Fibroblast of skin of right biceps (primary cell): Measurements from ENCODE around the gene PSMD7.
"Not testable (repeated sequence)": the region's sequence is repeated elsewhere in the genome, so short reads cannot be mapped to it uniquely, and the experiment has no call there.

Experiments used
- DNase-seq: peaks from one replicate; pipeline ENCODE4 v3.0.0-alpha.2; 2013

The PSMD7 gene

GRCh38 chr16:74297145-74297665 lies 591 bp downstream of the PSMD7 start:
- peak; percentile 24 for DNase-seq

GRCh38 chr16:74298104-74298503 lies 1.5 kb downstream of the PSMD7 start:
- DNase-seq = no peak

GRCh38 chr16:74302341-74302740 lies 5.7 kb downstream of the PSMD7 start:
- DNase-seq = no peak

GRCh38 chr16:74304164-74304834 lies 7.7 kb downstream of the PSMD7 start:
- peak; percentile 6 for DNase-seq

GRCh38 chr16:74304835-74305176 lies 8.2 kb downstream of the PSMD7 start:
- DNase-seq = no peak

GRCh38 chr16:74305281-74305680 lies 8.7 kb downstream of the PSMD7 start:
- no peak for DNase-seq

GRCh38 chr16:74305978-74306784 lies 9.6 kb downstream of the PSMD7 start:
- DNase-seq = no peak

- no peak for DNase-seq
Observed at GRCh38 chr16:74307383-74307782, 10.8 kb downstream of the PSMD7 start.

- DNase-seq = peak; percentile 52
Observed at GRCh38 chr16:74309789-74310781, 13.5 kb downstream of the PSMD7 start.

GRCh38 chr16:74315059-74315458 lies 18.4 kb downstream of the PSMD7 start:
- DNase-seq = no peak

- DNase-seq = no peak
Observed at GRCh38 chr16:74320707-74321106, 24.1 kb downstream of the PSMD7 start.

GRCh38 chr16:74321356-74321755 lies 24.7 kb downstream of the PSMD7 start:
- DNase-seq = no peak

GRCh38 chr16:74322301-74322710 lies 25.7 kb downstream of the PSMD7 start:
- DNase-seq = no peak

- not testable (repeated sequence) for DNase-seq
Observed at GRCh38 chr16:74324777-74325176, 28.2 kb downstream of the PSMD7 start.

GRCh38 chr16:74325641-74326040 lies 29.0 kb downstream of the PSMD7 start:
- DNase-seq = no peak

GRCh38 chr16:74328346-74328745 lies 31.7 kb downstream of the PSMD7 start:
- not testable (repeated sequence) for DNase-seq

- not testable (repeated sequence) for DNase-seq
Observed at GRCh38 chr16:74332469-74332868, 35.9 kb downstream of the PSMD7 start.

- not testable (repeated sequence) for DNase-seq
Observed at GRCh38 chr16:74337506-74337905, 40.9 kb downstream of the PSMD7 start.

- DNase-seq = not testable (repeated sequence)
Observed at GRCh38 chr16:74339226-74339625, 42.6 kb downstream of the PSMD7 start.

- DNase-seq = not testable (repeated sequence)
Observed at GRCh38 chr16:74353038-74353437, 56.4 kb downstream of the PSMD7 start.
